Measurements from ENCODE around the gene SIRPA.
A peak's percentile ranks its signal among the peaks of the same experiment; 100 is the strongest.

SIRPA gene

GRCh38 chr20:1905693-1906092, 10.5 kb downstream of the SIRPA start:
- Histone ChIP-seq H3K27me3 (ENCODE audit: insufficient read depth, low read depth, severe bottlenecking) (no peaks in the 10 kb centered on the region), H3K9me3 (ENCODE audit: severe bottlenecking) (no peaks in the 10 kb centered on the region), H3K36me3 (no peaks in the 10 kb centered on the region; the same call in 1 of the 2 replicates), H3K27ac (no peak overlapping the region), H3K4me3 (ENCODE audit: low read depth, low read length) (no peak overlapping the region)
- 0 out of 2 replicates have a peak, but pooled peaks have one; percentile 7 for TF ChIP-seq CTCF (IDR thresholded peaks at IDR 0.05; ENCODE audit: low read depth, low read length)
- peak; percentile 35 for DNase-seq

- no peak overlapping the region for H3K27ac ChIP-seq
- H3K4me3 ChIP-seq (ENCODE audit: low read depth, low read length): no peak overlapping the region
- H3K27me3 ChIP-seq (ENCODE audit: insufficient read depth, low read depth, severe bottlenecking): no peaks in the 10 kb centered on the region
- no peaks in the 10 kb centered on the region; the same call in 1 of the 2 replicates for H3K36me3 ChIP-seq
- TF ChIP-seq CTCF (IDR thresholded peaks at IDR 0.05; ENCODE audit: low read depth, low read length): no peak
- H3K9me3 ChIP-seq (ENCODE audit: severe bottlenecking): no peaks in the 10 kb centered on the region
- no peak for DNase-seq
Observed at GRCh38 chr20:1906361-1907051, 11.3 kb downstream of the SIRPA start.

- no peak for TF ChIP-seq CTCF (IDR thresholded peaks at IDR 0.05; ENCODE audit: low read depth, low read length)
- DNase-seq: no peak
- no peaks in the 10 kb centered on the region for H3K27me3 ChIP-seq (ENCODE audit: insufficient read depth, low read depth, severe bottlenecking)
- no peak overlapping the region for H3K27ac ChIP-seq
- H3K9me3 ChIP-seq (ENCODE audit: severe bottlenecking): no peaks in the 10 kb centered on the region
- H3K36me3 ChIP-seq: no peaks in the 10 kb centered on the region
- no peak overlapping the region for H3K4me3 ChIP-seq (ENCODE audit: low read depth, low read length)
Observed at GRCh38 chr20:1907586-1907985, 12.4 kb downstream of the SIRPA start.

- Histone ChIP-seq H3K27me3 (ENCODE audit: insufficient read depth, low read depth, severe bottlenecking) (no peaks in the 10 kb centered on the region), H3K9me3 (ENCODE audit: severe bottlenecking) (no peaks in the 10 kb centered on the region), H3K36me3 (no peaks in the 10 kb centered on the region), H3K4me3 (ENCODE audit: low read depth, low read length) (no peak overlapping the region), H3K27ac (no peak overlapping the region)
- no peak for DNase-seq
- no peak for TF ChIP-seq CTCF (IDR thresholded peaks at IDR 0.05; ENCODE audit: low read depth, low read length)
Observed at GRCh38 chr20:1908191-1908590, 13.0 kb downstream of the SIRPA start.

GRCh38 chr20:1909097-1909496, 13.9 kb downstream of the SIRPA start:
- no peak for TF ChIP-seq CTCF (IDR thresholded peaks at IDR 0.05; ENCODE audit: low read depth, low read length)
- H3K27me3 ChIP-seq (ENCODE audit: insufficient read depth, low read depth, severe bottlenecking): no peaks in the 10 kb centered on the region
- no peak overlapping the region for H3K27ac ChIP-seq
- no peaks in the 10 kb centered on the region for H3K9me3 ChIP-seq (ENCODE audit: severe bottlenecking)
- no peak for DNase-seq
- H3K36me3 ChIP-seq: no peaks in the 10 kb centered on the region
- no peak overlapping the region for H3K4me3 ChIP-seq (ENCODE audit: low read depth, low read length)

- no peak overlapping the region for H3K4me3 ChIP-seq (ENCODE audit: low read depth, low read length)
- H3K27ac ChIP-seq: no peak overlapping the region
- no peaks in the 10 kb centered on the region for H3K27me3 ChIP-seq (ENCODE audit: insufficient read depth, low read depth, severe bottlenecking)
- no peaks in the 10 kb centered on the region for H3K9me3 ChIP-seq (ENCODE audit: severe bottlenecking)
- no peak for TF ChIP-seq CTCF (IDR thresholded peaks at IDR 0.05; ENCODE audit: low read depth, low read length)
- peaks cover 5% of the 10 kb centered on the region for H3K36me3 ChIP-seq
- no peak for DNase-seq
Observed at GRCh38 chr20:1911536-1911935, 16.3 kb downstream of the SIRPA start.
